Panc1 (cell line): ENCODE measurements around the gene EIF2S2. TPM values are rescaled to one million over a fixed set of nuclear protein-coding genes. Genes with fewer than 3 reads are reported as not detected.

Experiments used
- ATAC-seq: fragments of 200-7000 bp; cut with Tn5 transposase; 2 replicates; pipeline ENCODE4 v1.9.1; 2020; ENCODE audit warnings: mild to moderate bottlenecking, moderate library complexity
- BruUV-seq: library from RNA; stranded (reverse); fragments of 400-500 nt; replicated peaks from 2 replicates; lab custom pipeline; 2021; lab: Mats Ljungman, UMichigan
- CTCF ChIA-PET: fragments of 300-600 bp; sonication (Branson Sonifier 250); formaldehyde crosslinking; loops from one replicate; lab custom pipeline; 2022; ENCODE audit warnings: antibody characterized with exemption; lab: Charles Lee
- POLR2A ChIA-PET: fragments of 300-600 bp; sonication (Branson Sonifier 250); formaldehyde crosslinking; loops from one replicate; lab custom pipeline; 2022; ENCODE audit warnings: antibody characterized with exemption; lab: Charles Lee
- DNase-seq: peaks from one replicate; pipeline ENCODE4 v3.0.0-alpha.2; 2010; ENCODE audit warnings: low read depth, low spot score
- H3K27ac ChIP-seq: 2 replicates; pipeline ENCODE4 v1.5.1; 2011; ENCODE audit warnings: mild to moderate bottlenecking, low read length, inconsistent platforms
- H3K27me3 ChIP-seq: fragments of 200-500 bp; sonication (Bioruptor generic); 2 replicates; pipeline ENCODE4 v1.6.0; 2014; ENCODE audit warnings: low read length, inconsistent platforms; ENCODE audit not compliant: control insufficient read depth, insufficient read depth
- H3K36me3 ChIP-seq: fragments of 200-500 bp; sonication (Bioruptor generic); 2 replicates; pipeline ENCODE4 v1.5.1; 2014; ENCODE audit warnings: inconsistent platforms, mild to moderate bottlenecking, low read length, moderate library complexity; ENCODE audit not compliant: control insufficient read depth, insufficient read depth
- H3K4me1 ChIP-seq: 2 replicates; pipeline ENCODE4 v1.5.1; 2011; ENCODE audit warnings: inconsistent platforms, mild to moderate bottlenecking, low read length, moderate library complexity; ENCODE audit not compliant: control insufficient read depth, insufficient read depth
- H3K4me3 ChIP-seq, 2 experiments: 2 replicates each; pipeline ENCODE4 v1.5.1; 2011 to 2012; ENCODE audit warnings: low read depth in 2 of 2, low read length in 2 of 2, mild to moderate bottlenecking in 2 of 2, inconsistent platforms in 1 of 2, moderate library complexity in 1 of 2
- H3K9me3 ChIP-seq: fragments of 200-500 bp; sonication (Bioruptor generic); 2 replicates; pipeline ENCODE4 v1.5.1; 2014; ENCODE audit warnings: low read depth, mild to moderate bottlenecking, inconsistent platforms, low read length, moderate library complexity; ENCODE audit not compliant: control insufficient read depth, insufficient read depth
- CTCF ChIP-seq: fragments of 450-650 bp; IDR thresholded peaks from 2 replicates; pipeline ENCODE4 v1.5.1; 2017; ENCODE audit warnings: mild to moderate bottlenecking
- POLR2AphosphoS5 ChIP-seq: IDR thresholded peaks from 2 replicates; pipeline ENCODE4 v1.6.1; 2012; ENCODE audit warnings: mild to moderate bottlenecking, low read depth, low read length, moderate library complexity
- REST ChIP-seq, 2 experiments: IDR thresholded peaks; 2 replicates each; pipeline ENCODE4 v1.6.1; 2011 to 2012; ENCODE audit warnings: low read depth in 2 of 2, control low read depth in 1 of 2, low read length in 1 of 2, mild to moderate bottlenecking in 1 of 2, moderate library complexity in 1 of 2; ENCODE audit not compliant: insufficient read depth in 1 of 2
- SIN3A ChIP-seq: IDR thresholded peaks from 2 replicates; pipeline ENCODE4 v1.6.1; 2012; ENCODE audit warnings: low read depth, mild to moderate bottlenecking, low read length, moderate library complexity, borderline replicate concordance; ENCODE audit not compliant: insufficient read depth
- TCF7L2 ChIP-seq: IDR thresholded peaks from 2 replicates; pipeline ENCODE4 v1.6.1; 2011; ENCODE audit warnings: mild to moderate bottlenecking, low read depth, low read length, inconsistent platforms
- in situ Hi-C: cut with HindIII; loops from 2 replicates; pipeline ENCODE4 v1.10.0; 2016; ENCODE audit warnings: low sequenced_read_pairs, low pct_unique_long_range_greater_than_20kb
- intact Hi-C: fragments of 100-400 bp; cut with micrococcal nuclease; formaldehyde crosslinking; loops from one replicate; pipeline ENCODE4 v1.10.0; 2022; ENCODE audit not compliant: unreplicated experiment
- total RNA-seq: library from RNA; stranded (reverse); gene quantifications from one replicate; pipeline ENCODE4 v1.2.1, GENCODE V29; 2021; ENCODE audit not compliant: unreplicated experiment

EIF2S2 gene
- total RNA-seq, 1 experiment from 2014 or later = 82.0 TPM

GRCh38 chr20:34045294-34045693, 66.7 kb downstream of the EIF2S2 start:
- ChIA-PET POLR2A (no interaction called here), CTCF (no interaction called here)
- Histone ChIP-seq H3K27ac (no peak overlapping the region), H3K27me3 (no peaks in the 10 kb centered on the region), H3K9me3 (no peaks in the 10 kb centered on the region), H3K4me1 (no peaks in the 10 kb centered on the region), H3K4me3 (no peak overlapping the region), H3K36me3 (no peaks in the 10 kb centered on the region)
- BruUV-seq = no TSS peak
- TF ChIP-seq SIN3A (no peak), REST (IDR thresholded peaks at IDR 0.05; ENCODE audit: insufficient read depth in 1 of 2, low read depth in 2 of 2, low read length in 1 of 2) (no peak), POLR2AphosphoS5 (no peak), CTCF (no peak), TCF7L2 (no peak)
- ATAC-seq (no peak), DNase-seq (no peak)
- in situ Hi-C loops (no loop called here), intact Hi-C loops (no loop called here)

GRCh38 chr20:34043025-34043424, 69.0 kb downstream of the EIF2S2 start:
- DNase-seq (no peak), ATAC-seq (no peak)
- ChIA-PET CTCF (interaction anchor here (0.5 kb wide), 1 partner anchor 111 kb away, joined by 6 read pairs; no protein-coding TSS in a partner anchor), POLR2A (no interaction called here)
- H3K27me3 ChIP-seq = no peaks in the 10 kb centered on the region
- no peaks in the 10 kb centered on the region for H3K4me1 ChIP-seq
- TF ChIP-seq REST (IDR thresholded peaks at IDR 0.05; ENCODE audit: insufficient read depth in 1 of 2, low read depth in 2 of 2, low read length in 1 of 2) (no peak), CTCF (no peak), POLR2AphosphoS5 (no peak), SIN3A (no peak), TCF7L2 (no peak)
- H3K9me3 ChIP-seq = no peaks in the 10 kb centered on the region
- in situ Hi-C loops (no loop called here), intact Hi-C loops (no loop called here)
- no peaks in the 10 kb centered on the region for H3K36me3 ChIP-seq
- no peak overlapping the region for H3K4me3 ChIP-seq
- no peak overlapping the region for H3K27ac ChIP-seq
- BruUV-seq = no TSS peak
